GM12878 (cell line): Measurements from ENCODE around the gene PRR35. TPM values are rescaled to one million over a fixed set of nuclear protein-coding genes. Genes with fewer than 3 reads are reported as not detected.

Source experiments
- ASH2L ChIP-seq: fragments of 300-600, 200-600 bp; sonication (generic); IDR thresholded peaks from 2 replicates; pipeline ENCODE4 v1.6.1; 2017; ENCODE audit warnings: low read depth, mild to moderate bottlenecking, borderline replicate concordance
- CBFB ChIP-seq: IDR thresholded peaks from 2 replicates; pipeline ENCODE4 v1.6.1; 2016; ENCODE audit warnings: antibody characterized with exemption, low read depth
- CBX5 ChIP-seq: sonication (generic); IDR thresholded peaks from 2 replicates; pipeline ENCODE4 v1.6.1; 2016; ENCODE audit warnings: low read depth, moderate library complexity, mild to moderate bottlenecking, inconsistent platforms
- CUX1 ChIP-seq: IDR thresholded peaks from 2 replicates; pipeline ENCODE4 v1.6.1; 2012; ENCODE audit warnings: improper control_type of control experiment, low read depth, low read length; ENCODE audit not compliant: insufficient replicate concordance
- E2F4 ChIP-seq: IDR thresholded peaks from 2 replicates; pipeline ENCODE4 v1.6.1; 2012; ENCODE audit warnings: low read depth, low read length, improper control_type of control experiment
- E4F1 ChIP-seq: fragments of 450-650 bp; IDR thresholded peaks from 2 replicates; pipeline ENCODE4 v1.6.1; 2018; ENCODE audit warnings: borderline replicate concordance, mild to moderate bottlenecking; ENCODE audit not compliant: partially characterized antibody
- GATAD2B ChIP-seq: fragments of 450-650 bp; conservative IDR thresholded peaks from 2 replicates; pipeline ENCODE4 v1.6.1; 2017; ENCODE audit warnings: low read depth, mild to moderate bottlenecking, moderate library complexity
- KAT2A ChIP-seq: conservative IDR thresholded peaks from 2 replicates; pipeline ENCODE4 v1.6.1; 2011; ENCODE audit warnings: low read depth, low read length; ENCODE audit not compliant: control insufficient read depth
- KDM1A ChIP-seq: fragments of 200-600 bp; sonication (generic); IDR thresholded peaks from 2 replicates; pipeline ENCODE4 v1.6.1; 2016; ENCODE audit warnings: borderline replicate concordance
- NR2C2 ChIP-seq: IDR thresholded peaks from 2 replicates; pipeline ENCODE4 v1.6.1; 2011; ENCODE audit warnings: borderline replicate concordance, low read depth; ENCODE audit not compliant: control insufficient read depth, insufficient read length
- RB1 ChIP-seq: fragments of 450-650 bp; formaldehyde crosslinking; IDR thresholded peaks from 2 replicates; pipeline ENCODE4 v1.6.1; 2017; ENCODE audit warnings: mild to moderate bottlenecking, borderline replicate concordance
- SMAD5 ChIP-seq: IDR thresholded peaks from 2 replicates; pipeline ENCODE4 v1.6.1; 2016; ENCODE audit warnings: antibody characterized with exemption, low read depth
- USF1 ChIP-seq: IDR thresholded peaks from 2 replicates; pipeline ENCODE4 v1.6.1; 2011; ENCODE audit warnings: borderline replicate concordance, low read depth, mild to moderate bottlenecking, moderate library complexity, mixed read lengths, low read length; ENCODE audit not compliant: insufficient read depth; ENCODE audit errors: extremely low read length
- ZBTB4 ChIP-seq: fragments of 450-650 bp; formaldehyde crosslinking; IDR thresholded peaks from 2 replicates; pipeline ENCODE4 v1.4.0; 2022; ENCODE audit warnings: mild to moderate bottlenecking, moderate library complexity
- ZNF207 ChIP-seq: fragments of 450-650 bp; IDR thresholded peaks from 2 replicates; pipeline ENCODE4 v1.6.1; 2014; ENCODE audit warnings: antibody characterized with exemption, mild to moderate bottlenecking, borderline replicate concordance
- polyA plus RNA-seq, 11 experiments: library from polyadenylated mRNA; depleted of rRNA in 4 of 11; unstranded in 6 of 11; stranded (reverse) in 5 of 11; fragments of >200 nt; fragmentation: Nextera tagmentation in 4 of 11; fragmentation: Illumina TruSeq in 1 of 11; extraction: Ambion mirVana in 4 of 11; extraction: Trizol in 1 of 11; gene quantifications; 1 replicate in 1 of 11; 2 replicates in 10 of 11; pipeline versions ENCODE4 v1.2.1 to v1.2.3, GENCODE V29; 2011 to 2016; ENCODE audit warnings: inconsistent platforms in 2 of 11, missing spikeins in 2 of 11, low read depth in 1 of 11
- total RNA-seq, 4 experiments: library from RNA; depleted of rRNA in 3 of 4; stranded (reverse); fragments of >200 nt in 3 of 4; fragmentation: Illumina TruSeq in 1 of 4; extraction: Trizol in 1 of 4; gene quantifications; 2 replicates each; pipeline versions ENCODE4 v1.2.1 to v1.2.3, GENCODE V29; 2013 to 2021

Gene PRR35
- total and polyA plus RNA-seq, 10 of the 15 experiments (the other 5 are each of a cell fraction or from before 2014, with no cell fraction given): not detected

GRCh38 chr16:527015-527903 lies 32.9 kb upstream of the PRR35 start, which contains the start of gene CAPN15 (continued):
- TF ChIP-seq ZBTB4 (CRISPR knock-in tag): no peak
- 0 out of 2 replicates have a peak, but pooled peaks have one; percentile 19 for TF ChIP-seq E2F4
- TF ChIP-seq USF1: no peak
- peak; percentile 79 for TF ChIP-seq RB1
- TF ChIP-seq ASH2L: no peak
- TF ChIP-seq CBFB: no peak
- no peak for TF ChIP-seq E4F1
- no peak for TF ChIP-seq CUX1
- no peak for TF ChIP-seq SMAD5
- no peak for TF ChIP-seq NR2C2
- TF ChIP-seq CBX5: no peak
- no peak for TF ChIP-seq KAT2A
- TF ChIP-seq GATAD2B: peak; percentile 96; the same call in 1 of the 2 replicates
- no peak for TF ChIP-seq KDM1A
- TF ChIP-seq ZNF207: peak; percentile 93
